H9 (cell line): ENCODE results near the gene NHLH1. TPM values are rescaled to one million over a fixed set of nuclear protein-coding genes. Genes with fewer than 3 reads are reported as not detected.

ENCODE experiments used
- DNase-seq: peaks from one replicate; pipeline ENCODE4 v3.0.0-alpha.2; 2017
- H2AFZ ChIP-seq: one replicate; pipeline ENCODE4 v1.6.1; 2013; ENCODE audit warnings: mild to moderate bottlenecking, low read length, control low read depth, moderate library complexity
- H2AK5ac ChIP-seq: 2 replicates; pipeline ENCODE4 v1.6.1; 2013; ENCODE audit warnings: low read length, control low read depth, mixed read lengths; ENCODE audit not compliant: insufficient read length
- H2BK120ac ChIP-seq: one replicate; pipeline ENCODE4 v1.6.1; 2013; ENCODE audit warnings: low read depth, mild to moderate bottlenecking, low read length, control low read depth, inconsistent platforms; ENCODE audit not compliant: poor library complexity, severe bottlenecking
- H2BK12ac ChIP-seq: 2 replicates; pipeline ENCODE4 v1.6.1; 2013; ENCODE audit warnings: low read length, control low read depth, mixed read lengths, low read depth; ENCODE audit not compliant: insufficient read length
- H2BK15ac ChIP-seq: 2 replicates; pipeline ENCODE4 v1.6.1; 2013; ENCODE audit warnings: low read depth, low read length, control low read depth
- H2BK20ac ChIP-seq: one replicate; pipeline ENCODE4 v1.6.1; 2013; ENCODE audit warnings: low read depth, mild to moderate bottlenecking, low read length, control low read depth, inconsistent platforms; ENCODE audit not compliant: poor library complexity, severe bottlenecking
- H2BK5ac ChIP-seq: 2 replicates; pipeline ENCODE4 v1.6.1; 2013; ENCODE audit warnings: low read length, control low read depth, mixed read lengths; ENCODE audit not compliant: insufficient read length
- H3K14ac ChIP-seq: 2 replicates; pipeline ENCODE4 v1.6.1; 2013; ENCODE audit warnings: low read length, control low read depth; ENCODE audit not compliant: insufficient read depth
- H3K18ac ChIP-seq: 2 replicates; pipeline ENCODE4 v1.6.1; 2013; ENCODE audit warnings: low read depth, mild to moderate bottlenecking, mixed read lengths, low read length, control low read depth; ENCODE audit not compliant: insufficient read length
- H3K23ac ChIP-seq: 2 replicates; pipeline ENCODE4 v1.6.1; 2013; ENCODE audit warnings: low read length, control low read depth, mixed read lengths, low read depth; ENCODE audit not compliant: insufficient read length
- H3K23me2 ChIP-seq: 2 replicates; pipeline ENCODE4 v1.6.1; 2013; ENCODE audit warnings: low read depth, mild to moderate bottlenecking, mixed read lengths, low read length, control low read depth; ENCODE audit not compliant: insufficient read length, poor library complexity, severe bottlenecking
- H3K27ac ChIP-seq: 2 replicates; pipeline ENCODE4 v1.5.1; 2013; ENCODE audit warnings: low read length, control low read depth, mixed read lengths, low read depth; ENCODE audit not compliant: insufficient read length
- H3K27me3 ChIP-seq: 2 replicates; pipeline ENCODE4 v1.6.1; 2013; ENCODE audit warnings: low read length, control low read depth, inconsistent platforms; ENCODE audit not compliant: insufficient read depth
- H3K4ac ChIP-seq: 2 replicates; pipeline ENCODE4 v1.6.1; 2013; ENCODE audit warnings: low read depth, mild to moderate bottlenecking, control low read depth, inconsistent platforms, low read length, moderate library complexity
- H3K4me1 ChIP-seq: 2 replicates; pipeline ENCODE4 v1.6.1; 2013; ENCODE audit warnings: low read length, control low read depth, inconsistent platforms; ENCODE audit not compliant: insufficient read depth
- H3K4me2 ChIP-seq: 2 replicates; pipeline ENCODE4 v1.6.1; 2013; ENCODE audit warnings: low read length, control low read depth, mixed read lengths; ENCODE audit not compliant: insufficient read length, insufficient read depth
- H3K56ac ChIP-seq: 2 replicates; pipeline ENCODE4 v1.6.1; 2013; ENCODE audit warnings: low read depth, mild to moderate bottlenecking, mixed read lengths, low read length, control low read depth; ENCODE audit not compliant: insufficient read length
- H3K79me1 ChIP-seq: 2 replicates; pipeline ENCODE4 v1.6.1; 2013; ENCODE audit warnings: low read depth, mild to moderate bottlenecking, moderate library complexity, low read length, control low read depth, inconsistent platforms; ENCODE audit not compliant: insufficient read depth, poor library complexity, severe bottlenecking
- H3K79me2 ChIP-seq: 2 replicates; pipeline ENCODE4 v1.6.1; 2013; ENCODE audit warnings: low read length, control low read depth, inconsistent platforms; ENCODE audit not compliant: insufficient read depth
- H3K9ac ChIP-seq: 2 replicates; pipeline ENCODE4 v1.6.1; 2013; ENCODE audit warnings: low read length, control low read depth, mixed read lengths; ENCODE audit not compliant: insufficient read length; ENCODE audit errors: extremely low read depth
- H3K9me3 ChIP-seq: one replicate; pipeline ENCODE4 v1.6.1; 2013; ENCODE audit warnings: low read depth, low read length, inconsistent platforms; ENCODE audit not compliant: control insufficient read depth
- H3T11ph ChIP-seq: one replicate; pipeline ENCODE4 v1.6.1; 2013; ENCODE audit warnings: mild to moderate bottlenecking, low read length, control low read depth, inconsistent platforms
- H4K20me1 ChIP-seq: one replicate; pipeline ENCODE4 v1.6.1; 2013; ENCODE audit not compliant: control insufficient read depth, insufficient read length, insufficient read depth
- H4K5ac ChIP-seq: 2 replicates; pipeline ENCODE4 v1.6.1; 2013; ENCODE audit warnings: low read depth, mild to moderate bottlenecking, mixed read lengths, low read length, control low read depth; ENCODE audit not compliant: insufficient read length
- H4K8ac ChIP-seq: replicated peaks from 2 replicates; pipeline ENCODE4 v1.6.1; 2013; ENCODE audit warnings: low read length, control low read depth, mixed read lengths, low read depth; ENCODE audit not compliant: insufficient read length
- H4K91ac ChIP-seq: 2 replicates; pipeline ENCODE4 v1.6.1; 2013; ENCODE audit warnings: low read depth, mild to moderate bottlenecking, moderate library complexity, mixed read lengths, low read length, control low read depth; ENCODE audit not compliant: insufficient read length
- H3K27ac Mint-ChIP-seq, 3 experiments: 2 replicates in 2 of 3; 3 replicates in 1 of 3; pipeline ENCODE4 v1.8.0; 2020 to 2021; ENCODE audit warnings: mixed read lengths in 3 of 3, mild to moderate bottlenecking in 1 of 3, moderate library complexity in 1 of 3
- H3K27me3 Mint-ChIP-seq: 2 replicates; pipeline ENCODE4 v1.8.0; 2021; ENCODE audit warnings: low read depth, mild to moderate bottlenecking, moderate library complexity, mixed read lengths
- H3K36me3 Mint-ChIP-seq, 3 experiments: 2 replicates in 2 of 3; 3 replicates in 1 of 3; pipeline ENCODE4 v1.8.0; 2020 to 2021; ENCODE audit warnings: low read depth in 3 of 3, mixed read lengths in 3 of 3; ENCODE audit not compliant: insufficient read depth in 1 of 3
- H3K4me1 Mint-ChIP-seq, 2 experiments: 2 replicates each; pipeline ENCODE4 v1.8.0; 2020; ENCODE audit warnings: mixed read lengths in 2 of 2
- H3K4me3 Mint-ChIP-seq, 2 experiments: 2 replicates in 1 of 2; 3 replicates in 1 of 2; pipeline ENCODE4 v1.8.0; 2020 to 2021; ENCODE audit warnings: mild to moderate bottlenecking in 2 of 2, mixed read lengths in 2 of 2, moderate library complexity in 1 of 2
- H3K9me3 Mint-ChIP-seq, 2 experiments: 2 replicates in 1 of 2; 3 replicates in 1 of 2; pipeline ENCODE4 v1.8.0; 2020; ENCODE audit warnings: mild to moderate bottlenecking in 2 of 2, mixed read lengths in 2 of 2, moderate library complexity in 1 of 2
- CTCF ChIP-seq: fragments of 200-600 bp; sonication (generic); conservative IDR thresholded peaks from 3 replicates; pipeline ENCODE4 v1.8.0; 2021; ENCODE audit warnings: antibody characterized with exemption, mild to moderate bottlenecking
- WGBS: extraction: QIAGEN DNeasy Blood & Tissue Kit; methylation state at CpG from one replicate; pipeline ENCODE4 v1.1.7; 2013; ENCODE audit warnings: missing lambda C conversion rate, low lambda C conversion rate, mixed read lengths; ENCODE audit not compliant: insufficient read length; ENCODE audit errors: extremely low coverage; 5-methylcytosine and 5-hydroxymethylcytosine counted together
- total RNA-seq: library from RNA; stranded (reverse); gene quantifications from 2 replicates; pipeline ENCODE4 v1.2.1, GENCODE V29; 2021

NHLH1 gene
- total RNA-seq, 1 experiment from 2014 or later = 1.5 TPM

- H3T11ph ChIP-seq = no peak overlapping the region
- H3K27ac ChIP-seq = no peak overlapping the region
- H3K9me3 ChIP-seq = no peaks in the 10 kb centered on the region
- Mint-ChIP-seq H3K36me3 (no peaks in the 10 kb centered on the region), H3K27me3 (no peaks in the 10 kb centered on the region), H3K27ac (no peak overlapping the region; a peak in 1 of 7 replicates), H3K9me3 (no peaks in the 10 kb centered on the region; a peak in 1 of 5 replicates), H3K4me1 (peaks cover 52 to 57% of the 10 kb centered on the region in 2 experiments), H3K4me3 (peak overlapping the region in 1 of 2 experiments; percentile 6; a peak in 1 of 5 replicates)
- DNase-seq = no peak
- H3K4ac ChIP-seq = no peak overlapping the region
- no peak overlapping the region for H2AFZ ChIP-seq
- no peaks in the 10 kb centered on the region for H3K79me1 ChIP-seq
- H2BK120ac ChIP-seq = no peak overlapping the region
- H4K91ac ChIP-seq = no peak overlapping the region
- H2BK5ac ChIP-seq = no peak overlapping the region
- no peaks in the 10 kb centered on the region for H3K27me3 ChIP-seq
- no peak overlapping the region for H4K8ac ChIP-seq
- H2BK20ac ChIP-seq = no peak overlapping the region
- H2BK15ac ChIP-seq = no peak overlapping the region
- H3K18ac ChIP-seq = no peak overlapping the region
- no peak overlapping the region for H3K4me2 ChIP-seq
- WGBS = no CpG with 5 or more reads among the region's 4 CpGs
- no peak overlapping the region for H2AK5ac ChIP-seq
- no peak for TF ChIP-seq CTCF
- no peak overlapping the region for H3K14ac ChIP-seq
- H3K9ac ChIP-seq = no peak overlapping the region
- H4K5ac ChIP-seq = no peak overlapping the region
- peaks cover 20% of the 10 kb centered on the region for H3K4me1 ChIP-seq
- H2BK12ac ChIP-seq = no peak overlapping the region
- no peaks in the 10 kb centered on the region for H4K20me1 ChIP-seq
- H3K23me2 ChIP-seq = peaks cover 7% of the 10 kb centered on the region
- H3K79me2 ChIP-seq = no peaks in the 10 kb centered on the region
- H3K23ac ChIP-seq = no peak overlapping the region
- no peak overlapping the region for H3K56ac ChIP-seq
Observed at GRCh38 chr1:160373696-160374095, 6.8 kb downstream of the NHLH1 start.
